Choroid plexus epithelial cell (primary cell): ENCODE results near the gene FARP1.

ENCODE experiments used
- DNase-seq: peaks from one replicate; pipeline ENCODE4 v3.0.0-alpha.2; 2010; ENCODE audit warnings: low read depth
- H3K4me3 ChIP-seq: 2 replicates; pipeline ENCODE4 v1.5.1; 2011; ENCODE audit warnings: low read depth, mild to moderate bottlenecking, control low read depth, low read length, moderate library complexity
- CTCF ChIP-seq: conservative IDR thresholded peaks from 2 replicates; pipeline ENCODE4 v1.5.1; 2011; ENCODE audit warnings: low read depth, mild to moderate bottlenecking, control low read depth, inconsistent platforms, low read length, moderate library complexity

FARP1 gene

GRCh38 chr13:98134901-98135300 is 8.0 kb upstream of the FARP1 start:
- no peak overlapping the region for H3K4me3 ChIP-seq
- DNase-seq: no peak
- TF ChIP-seq CTCF: no peak

- no peak for DNase-seq
- no peak for TF ChIP-seq CTCF
- no peak overlapping the region for H3K4me3 ChIP-seq
These were observed 1.8 kb upstream of the FARP1 start for GRCh38 chr13:98141091-98141490.

- DNase-seq: no peak
- peak overlapping the region; percentile 65 for H3K4me3 ChIP-seq
- TF ChIP-seq CTCF: no peak
These were observed 1.1 kb upstream of the FARP1 start for GRCh38 chr13:98141509-98142379.

- peak overlapping the region; percentile 65 for H3K4me3 ChIP-seq
- no peak for TF ChIP-seq CTCF
- DNase-seq: no peak
These were observed 261 bp downstream of the FARP1 start for GRCh38 chr13:98143157-98143553.

GRCh38 chr13:98143601-98144026 is 720 bp downstream of the FARP1 start:
- peak overlapping the region; percentile 65 for H3K4me3 ChIP-seq
- no peak for TF ChIP-seq CTCF

GRCh38 chr13:98144027-98144741 is 1.3 kb downstream of the FARP1 start:
- TF ChIP-seq CTCF: no peak
- peak overlapping the region; percentile 65 for H3K4me3 ChIP-seq
- peak; percentile 57 for DNase-seq

More at GRCh38 chr13:98143601-98144026, 720 bp downstream of the FARP1 start:
- DNase-seq: no peak
